ENCODE data around the gene RPS3. TPM values are rescaled to one million over a fixed set of nuclear protein-coding genes. Genes with fewer than 3 reads are reported as not detected.
"Not testable (repeated sequence)": the region's sequence is repeated elsewhere in the genome, so short reads cannot be mapped to it uniquely, and the experiment has no call there.

Gene RPS3
- total RNA-seq, 3 donors from 2014 or later = 4,010 to 4,371 (median 4,184) TPM

GRCh38 chr11:75371949-75372876 is 27.1 kb upstream of the RPS3 start:
- H3K27me3 Mint-ChIP-seq (ENCODE audit: low read depth) = no peaks in the 10 kb centered on the region
- H3K4me3 Mint-ChIP-seq = no peak overlapping the region
- H3K4me1 Mint-ChIP-seq (ENCODE audit: low read depth) = peaks cover 10% of the 10 kb centered on the region
- no peaks in the 10 kb centered on the region for H3K36me3 Mint-ChIP-seq (ENCODE audit: insufficient read depth)
- DNase-seq = no peak
- no peaks in the 10 kb centered on the region for H3K9me3 Mint-ChIP-seq
- no peak for ATAC-seq

GRCh38 chr11:75373201-75373600 is 26.1 kb upstream of the RPS3 start:
- ATAC-seq = no peak
- Mint-ChIP-seq H3K27me3 (ENCODE audit: low read depth) (no peaks in the 10 kb centered on the region), H3K4me3 (no peak overlapping the region)

GRCh38 chr11:75374646-75375045 is 24.7 kb upstream of the RPS3 start:
- no peaks in the 10 kb centered on the region for H3K36me3 Mint-ChIP-seq (ENCODE audit: insufficient read depth)
- H3K4me1 Mint-ChIP-seq (ENCODE audit: low read depth) = peaks cover 8% of the 10 kb centered on the region
- ATAC-seq = no peak
- H3K9me3 Mint-ChIP-seq = no peaks in the 10 kb centered on the region
- H3K27me3 Mint-ChIP-seq (ENCODE audit: low read depth) = no peaks in the 10 kb centered on the region
- DNase-seq = no peak
- H3K4me3 Mint-ChIP-seq = no peak overlapping the region

More at GRCh38 chr11:75373201-75373600, 26.1 kb upstream of the RPS3 start:
- Mint-ChIP-seq H3K36me3 (ENCODE audit: insufficient read depth) (no peaks in the 10 kb centered on the region), H3K4me1 (ENCODE audit: low read depth) (peaks cover 10% of the 10 kb centered on the region), H3K9me3 (no peaks in the 10 kb centered on the region)
- DNase-seq = no peak

GRCh38 chr11:75375626-75376025 is 23.7 kb upstream of the RPS3 start:
- Mint-ChIP-seq H3K36me3 (ENCODE audit: insufficient read depth) (no peaks in the 10 kb centered on the region), H3K4me1 (ENCODE audit: low read depth) (peaks cover 4% of the 10 kb centered on the region), H3K4me3 (no peak overlapping the region), H3K27me3 (ENCODE audit: low read depth) (no peaks in the 10 kb centered on the region), H3K9me3 (no peaks in the 10 kb centered on the region)
- ATAC-seq (no peak), DNase-seq (no peak)

- Mint-ChIP-seq H3K27me3 (ENCODE audit: low read depth) (no peaks in the 10 kb centered on the region), H3K4me1 (ENCODE audit: low read depth) (peaks cover 4% of the 10 kb centered on the region), H3K4me3 (no peak overlapping the region), H3K9me3 (no peaks in the 10 kb centered on the region), H3K36me3 (ENCODE audit: insufficient read depth) (no peaks in the 10 kb centered on the region)
- DNase-seq = no peak
- ATAC-seq = no peak
These were observed 23.1 kb upstream of the RPS3 start for GRCh38 chr11:75376175-75376574.

- not testable (repeated sequence) for H3K36me3 Mint-ChIP-seq (ENCODE audit: insufficient read depth); H3K27me3 Mint-ChIP-seq (ENCODE audit: low read depth); ATAC-seq
These were observed 20.5 kb upstream of the RPS3 start for GRCh38 chr11:75378776-75379175.

GRCh38 chr11:75380245-75380644 is 19.1 kb upstream of the RPS3 start:
- H3K9me3 Mint-ChIP-seq = no peaks in the 10 kb centered on the region
- no peak overlapping the region for H3K4me3 Mint-ChIP-seq
- DNase-seq = no peak
- ATAC-seq = no peak
- H3K4me1 Mint-ChIP-seq (ENCODE audit: low read depth) = peaks cover 16% of the 10 kb centered on the region
- no peaks in the 10 kb centered on the region for H3K36me3 Mint-ChIP-seq (ENCODE audit: insufficient read depth)
- no peaks in the 10 kb centered on the region for H3K27me3 Mint-ChIP-seq (ENCODE audit: low read depth)

More at GRCh38 chr11:75378776-75379175, 20.5 kb upstream of the RPS3 start:
- not testable (repeated sequence) for H3K4me1 Mint-ChIP-seq (ENCODE audit: low read depth); H3K4me3 Mint-ChIP-seq; H3K9me3 Mint-ChIP-seq; DNase-seq

GRCh38 chr11:75380716-75381420 is 18.4 kb upstream of the RPS3 start:
- ATAC-seq = no peak
- H3K4me1 Mint-ChIP-seq (ENCODE audit: low read depth) = peaks cover 16% of the 10 kb centered on the region
- H3K36me3 Mint-ChIP-seq (ENCODE audit: insufficient read depth) = no peaks in the 10 kb centered on the region
- H3K27me3 Mint-ChIP-seq (ENCODE audit: low read depth) = no peaks in the 10 kb centered on the region
- H3K4me3 Mint-ChIP-seq = no peak overlapping the region
- no peak for DNase-seq
- no peaks in the 10 kb centered on the region for H3K9me3 Mint-ChIP-seq

GRCh38 chr11:75383246-75383645 is 16.1 kb upstream of the RPS3 start:
- DNase-seq (no peak), ATAC-seq (peak; percentile 52 to 60)
- Mint-ChIP-seq H3K36me3 (ENCODE audit: insufficient read depth) (no peaks in the 10 kb centered on the region), H3K4me1 (ENCODE audit: low read depth) (peaks cover 16% of the 10 kb centered on the region), H3K9me3 (no peaks in the 10 kb centered on the region), H3K4me3 (no peak overlapping the region), H3K27me3 (ENCODE audit: low read depth) (no peaks in the 10 kb centered on the region)

- H3K9me3 Mint-ChIP-seq = no peaks in the 10 kb centered on the region
- H3K36me3 Mint-ChIP-seq (ENCODE audit: insufficient read depth) = no peaks in the 10 kb centered on the region
These were observed 14.8 kb upstream of the RPS3 start for GRCh38 chr11:75384438-75385080.

GRCh38 chr11:75386942-75387630 is 12.2 kb upstream of the RPS3 start:
- Mint-ChIP-seq H3K9me3 (no peaks in the 10 kb centered on the region), H3K4me1 (ENCODE audit: low read depth) (peaks cover 16% of the 10 kb centered on the region), H3K36me3 (ENCODE audit: insufficient read depth) (no peaks in the 10 kb centered on the region), H3K27me3 (ENCODE audit: low read depth) (no peaks in the 10 kb centered on the region), H3K4me3 (no peak overlapping the region)
- ATAC-seq = no peak
- DNase-seq = no peak

More at GRCh38 chr11:75384438-75385080, 14.8 kb upstream of the RPS3 start:
- Mint-ChIP-seq H3K27me3 (ENCODE audit: low read depth) (no peaks in the 10 kb centered on the region), H3K4me1 (ENCODE audit: low read depth) (peaks cover 16% of the 10 kb centered on the region), H3K4me3 (no peak overlapping the region)
- peak; percentile 75 for DNase-seq
- ATAC-seq = peak; percentile 90 to 92

GRCh38 chr11:75387736-75388294 is 11.5 kb upstream of the RPS3 start:
- Mint-ChIP-seq H3K36me3 (ENCODE audit: insufficient read depth) (no peaks in the 10 kb centered on the region), H3K4me1 (ENCODE audit: low read depth) (peaks cover 16% of the 10 kb centered on the region), H3K27me3 (ENCODE audit: low read depth) (no peaks in the 10 kb centered on the region), H3K4me3 (no peak overlapping the region), H3K9me3 (no peaks in the 10 kb centered on the region)
- ATAC-seq (no peak), DNase-seq (no peak)

- H3K27me3 Mint-ChIP-seq (ENCODE audit: low read depth) = no peaks in the 10 kb centered on the region
- peaks cover 9% of the 10 kb centered on the region for H3K4me1 Mint-ChIP-seq (ENCODE audit: low read depth)
- no peak overlapping the region for H3K4me3 Mint-ChIP-seq
- no peaks in the 10 kb centered on the region for H3K36me3 Mint-ChIP-seq (ENCODE audit: insufficient read depth)
- no peaks in the 10 kb centered on the region for H3K9me3 Mint-ChIP-seq
- DNase-seq (peak; percentile 57), ATAC-seq (peak; percentile 83)
These were observed 10.7 kb upstream of the RPS3 start for GRCh38 chr11:75388386-75389275.
